ENCODE results near the gene METTL14.

The METTL14 gene

GRCh38 chr4:118718511-118719170, 33.4 kb downstream of the METTL14 start:
- DNase-seq: no peak
- Histone ChIP-seq H3K36me3 (replicated peaks; ENCODE audit: insufficient read depth, low read length) (no peaks in the 10 kb centered on the region; the same call in 1 of the 2 replicates), H3K79me2 (ENCODE audit: low read length) (no peaks in the 10 kb centered on the region), H3K27me3 (replicated peaks; ENCODE audit: insufficient read depth, low read length) (no peaks in the 10 kb centered on the region), H3F3A (ENCODE audit: insufficient read depth, low read length) (peaks cover 6% of the 10 kb centered on the region; the same call in 1 of the 2 replicates), H3K4me1 (ENCODE audit: low read length) (no peaks in the 10 kb centered on the region), H2AFZ (ENCODE audit: low read length) (no peak overlapping the region), H3K4me2 (ENCODE audit: low read depth, low read length) (no peak overlapping the region), H3K27ac (ENCODE audit: low read length) (no peak overlapping the region), H3K9me2 (replicated peaks; ENCODE audit: insufficient read depth, low read length) (no peaks in the 10 kb centered on the region), H3K4me3 (ENCODE audit: low read length) (no peak overlapping the region), H4K20me1 (ENCODE audit: insufficient read depth, low read length) (no peaks in the 10 kb centered on the region), H3K9ac (ENCODE audit: low read length) (no peak overlapping the region), H3K9me3 (replicated peaks; ENCODE audit: insufficient read depth, low read length) (no peaks in the 10 kb centered on the region)
- TF ChIP-seq CTCF (IDR thresholded peaks at IDR 0.05; ENCODE audit: low read length) (no peak), EZH2phosphoT487 (IDR thresholded peaks at IDR 0.05; ENCODE audit: low read length) (no peak), EZH2 (optimal IDR thresholded peaks at IDR 0.05; ENCODE audit: low read depth, low read length) (no peak)

- TF ChIP-seq CTCF (IDR thresholded peaks at IDR 0.05; ENCODE audit: low read length) (no peak), EZH2 (optimal IDR thresholded peaks at IDR 0.05; ENCODE audit: low read depth, low read length) (no peak), EZH2phosphoT487 (IDR thresholded peaks at IDR 0.05; ENCODE audit: low read length) (no peak)
- no peak overlapping the region for H3K4me2 ChIP-seq (ENCODE audit: low read depth, low read length)
- H3K36me3 ChIP-seq (replicated peaks; ENCODE audit: insufficient read depth, low read length): peaks cover 3% of the 10 kb centered on the region; the same call in 1 of the 2 replicates
- H3K9me3 ChIP-seq (replicated peaks; ENCODE audit: insufficient read depth, low read length): no peaks in the 10 kb centered on the region
- DNase-seq: no peak
- no peaks in the 10 kb centered on the region for H3K9me2 ChIP-seq (replicated peaks; ENCODE audit: insufficient read depth, low read length)
- no peak overlapping the region for H3K27ac ChIP-seq (ENCODE audit: low read length)
- no peaks in the 10 kb centered on the region for H4K20me1 ChIP-seq (ENCODE audit: insufficient read depth, low read length)
- H3K4me3 ChIP-seq (ENCODE audit: low read length): no peak overlapping the region
- no peak overlapping the region for H3K9ac ChIP-seq (ENCODE audit: low read length)
- no peaks in the 10 kb centered on the region for H3K4me1 ChIP-seq (ENCODE audit: low read length)
- H3K79me2 ChIP-seq (ENCODE audit: low read length): no peaks in the 10 kb centered on the region
- H3K27me3 ChIP-seq (replicated peaks; ENCODE audit: insufficient read depth, low read length): no peaks in the 10 kb centered on the region
- H3F3A ChIP-seq (ENCODE audit: insufficient read depth, low read length): peaks cover 6% of the 10 kb centered on the region; the same call in 1 of the 2 replicates
- no peak overlapping the region for H2AFZ ChIP-seq (ENCODE audit: low read length)
Observed at GRCh38 chr4:118721752-118722151, 36.6 kb downstream of the METTL14 start.

- no peak for DNase-seq
- H3K9me3 ChIP-seq (replicated peaks; ENCODE audit: insufficient read depth, low read length): no peaks in the 10 kb centered on the region
- H3K4me1 ChIP-seq (ENCODE audit: low read length): no peaks in the 10 kb centered on the region
- H3K4me2 ChIP-seq (ENCODE audit: low read depth, low read length): no peak overlapping the region
- H3K36me3 ChIP-seq (replicated peaks; ENCODE audit: insufficient read depth, low read length): peaks cover 5% of the 10 kb centered on the region; the same call in 1 of the 2 replicates
- no peaks in the 10 kb centered on the region for H3K27me3 ChIP-seq (replicated peaks; ENCODE audit: insufficient read depth, low read length)
- peaks cover 6% of the 10 kb centered on the region; the same call in 1 of the 2 replicates for H3F3A ChIP-seq (ENCODE audit: insufficient read depth, low read length)
- H3K4me3 ChIP-seq (ENCODE audit: low read length): no peak overlapping the region
- no peaks in the 10 kb centered on the region for H3K79me2 ChIP-seq (ENCODE audit: low read length)
- H4K20me1 ChIP-seq (ENCODE audit: insufficient read depth, low read length): no peaks in the 10 kb centered on the region
- TF ChIP-seq EZH2phosphoT487 (IDR thresholded peaks at IDR 0.05; ENCODE audit: low read length) (no peak), EZH2 (optimal IDR thresholded peaks at IDR 0.05; ENCODE audit: low read depth, low read length) (no peak), CTCF (IDR thresholded peaks at IDR 0.05; ENCODE audit: low read length) (no peak)
- no peak overlapping the region for H3K27ac ChIP-seq (ENCODE audit: low read length)
- no peak overlapping the region for H2AFZ ChIP-seq (ENCODE audit: low read length)
- no peaks in the 10 kb centered on the region for H3K9me2 ChIP-seq (replicated peaks; ENCODE audit: insufficient read depth, low read length)
- no peak overlapping the region for H3K9ac ChIP-seq (ENCODE audit: low read length)
Observed at GRCh38 chr4:118723369-118723768, 38.2 kb downstream of the METTL14 start.

Data from MM.1S (cell line).